ENCODE data around the gene ERP27. TPM values are rescaled to one million over a fixed set of nuclear protein-coding genes. Genes with fewer than 3 reads are reported as not detected.

The ERP27 gene
- total RNA-seq, 1 experiment from 2014 or later = not detected

GRCh38 chr12:14964406-14964805 lies 26.1 kb upstream of the ERP27 start:
- no peak for ATAC-seq
- ChIA-PET POLR2A (no interaction called here), CTCF (no interaction called here)
- H3K36me3 ChIP-seq (ENCODE audit: control insufficient read depth, insufficient read depth, low read length) = no peaks in the 10 kb centered on the region
- no TSS peak for BruUV-seq (replicated peaks)
- no peaks in the 10 kb centered on the region for H3K27me3 ChIP-seq (ENCODE audit: control insufficient read depth, insufficient read depth, low read length)
- TF ChIP-seq POLR2AphosphoS5 (IDR thresholded peaks at IDR 0.05; ENCODE audit: low read depth, low read length) (no peak), SIN3A (IDR thresholded peaks at IDR 0.05; ENCODE audit: borderline replicate concordance, insufficient read depth, low read depth, low read length) (no peak), TCF7L2 (IDR thresholded peaks at IDR 0.05; ENCODE audit: low read depth, low read length) (no peak), REST (IDR thresholded peaks at IDR 0.05; ENCODE audit: insufficient read depth in 1 of 2, low read depth in 2 of 2, low read length in 1 of 2) (no peak), CTCF (IDR thresholded peaks at IDR 0.05) (no peak)
- in situ Hi-C loops (cut with HindIII; ENCODE audit: low pct_unique_long_range_greater_than_20kb, low sequenced_read_pairs) = no loop called here
- DNase-seq (ENCODE audit: low read depth, low spot score) = no peak
- H3K4me1 ChIP-seq (ENCODE audit: control insufficient read depth, insufficient read depth, low read length) = no peaks in the 10 kb centered on the region
- no peaks in the 10 kb centered on the region for H3K9me3 ChIP-seq (ENCODE audit: control insufficient read depth, insufficient read depth, low read depth, low read length)
- intact Hi-C loops (cut with micrococcal nuclease; ENCODE audit: unreplicated experiment) = no loop called here
- H3K4me3 ChIP-seq (ENCODE audit: low read depth in 2 of 2, low read length in 2 of 2) = no peak overlapping the region
- H3K27ac ChIP-seq (ENCODE audit: low read length) = no peak overlapping the region

GRCh38 chr12:14963520-14963919 lies 25.2 kb upstream of the ERP27 start:
- Histone ChIP-seq H3K4me3 (ENCODE audit: low read depth in 2 of 2, low read length in 2 of 2) (no peak overlapping the region), H3K36me3 (ENCODE audit: control insufficient read depth, insufficient read depth, low read length) (no peaks in the 10 kb centered on the region), H3K27me3 (ENCODE audit: control insufficient read depth, insufficient read depth, low read length) (no peaks in the 10 kb centered on the region), H3K4me1 (ENCODE audit: control insufficient read depth, insufficient read depth, low read length) (no peaks in the 10 kb centered on the region), H3K27ac (ENCODE audit: low read length) (no peak overlapping the region), H3K9me3 (ENCODE audit: control insufficient read depth, insufficient read depth, low read depth, low read length) (no peaks in the 10 kb centered on the region)
- POLR2A ChIA-PET = interaction anchor here (0.6 kb wide), 1 partner anchor 15 kb away, joined by 5 read pairs; no protein-coding TSS in a partner anchor
- BruUV-seq (replicated peaks) = no TSS peak
- CTCF ChIA-PET = no interaction called here
- intact Hi-C loops (cut with micrococcal nuclease; ENCODE audit: unreplicated experiment) (no loop called here), in situ Hi-C loops (cut with HindIII; ENCODE audit: low pct_unique_long_range_greater_than_20kb, low sequenced_read_pairs) (no loop called here)
- DNase-seq (ENCODE audit: low read depth, low spot score) = no peak
- TF ChIP-seq SIN3A (IDR thresholded peaks at IDR 0.05; ENCODE audit: borderline replicate concordance, insufficient read depth, low read depth, low read length) = no peak
- TF ChIP-seq TCF7L2 (IDR thresholded peaks at IDR 0.05; ENCODE audit: low read depth, low read length) = no peak
- TF ChIP-seq CTCF (IDR thresholded peaks at IDR 0.05) = no peak
- TF ChIP-seq POLR2AphosphoS5 (IDR thresholded peaks at IDR 0.05; ENCODE audit: low read depth, low read length) = no peak
- no peak for TF ChIP-seq REST (IDR thresholded peaks at IDR 0.05; ENCODE audit: insufficient read depth in 1 of 2, low read depth in 2 of 2, low read length in 1 of 2)
- no peak for ATAC-seq
